HG02870 (cell line): ENCODE data around the gene PCSK6.

Experiments used
- ATAC-seq: cut with Tn5 transposase; IDR thresholded peaks from one replicate; pipeline ENCODE4 v1.9.1; 2021; ENCODE audit warnings: mild to moderate bottlenecking, moderate library complexity; ENCODE audit not compliant: unreplicated experiment

Gene PCSK6

DNA sequence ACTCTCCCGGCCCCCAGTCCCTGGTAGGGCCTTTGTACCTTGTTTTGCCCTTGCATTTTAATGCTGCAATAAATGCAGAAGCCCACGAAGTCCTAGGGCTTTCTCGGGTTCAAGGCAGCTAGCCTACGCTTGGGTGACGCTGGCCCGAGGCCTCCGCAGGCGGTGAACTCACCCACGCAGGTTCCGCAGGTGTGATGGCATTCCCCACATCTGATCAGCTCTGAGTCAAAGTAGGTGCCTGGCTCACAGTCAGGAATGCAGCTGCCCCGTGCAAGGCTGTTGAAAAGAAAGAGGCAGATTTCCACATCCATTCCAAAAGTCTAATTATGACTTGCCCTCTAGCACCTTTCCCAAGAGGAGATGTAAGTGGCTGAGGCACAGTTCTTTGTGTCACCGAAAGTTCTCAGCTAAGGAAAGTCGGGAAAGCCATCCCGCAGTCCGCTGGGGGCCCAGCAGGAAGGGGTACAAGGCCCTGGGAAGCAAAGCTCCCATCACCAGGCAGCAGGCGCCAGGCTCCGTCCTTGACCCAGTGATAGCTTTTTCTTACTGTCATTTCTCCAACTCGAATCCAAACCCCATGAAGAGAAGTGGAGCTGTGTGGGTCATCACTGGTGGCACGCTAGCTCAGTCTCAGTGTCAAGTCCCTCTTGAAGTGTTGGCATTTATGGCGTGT lies 171.2 kb downstream of the PCSK6 start:
- no peak for ATAC-seq

- no peak for ATAC-seq
Observed at GRCh38 chr15:101317336-101317872, 172.1 kb downstream of the PCSK6 start.

DNA sequence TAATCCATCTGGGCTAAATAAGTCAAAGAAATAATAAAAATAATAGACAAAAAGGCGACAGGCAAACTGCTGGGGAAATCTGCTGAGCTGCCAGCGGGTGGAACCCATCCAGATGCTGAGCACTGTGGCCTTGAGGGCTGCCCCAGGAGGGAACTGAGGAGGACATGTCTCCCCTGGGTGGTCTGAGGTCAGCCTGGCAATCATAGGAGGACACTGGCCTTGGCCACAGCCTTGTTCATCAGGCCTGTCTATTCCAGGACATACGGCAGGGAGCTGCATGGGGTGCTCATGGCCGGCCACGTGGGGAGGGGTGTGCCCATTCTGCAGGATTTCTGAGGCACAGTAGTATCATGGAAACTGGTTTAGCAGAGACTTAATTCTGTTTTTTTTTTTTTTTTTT lies 173.0 kb downstream of the PCSK6 start:
- no peak for ATAC-seq

- no peak for ATAC-seq
Observed at GRCh38 chr15:101315736-101316135, 173.8 kb downstream of the PCSK6 start.

- no peak for ATAC-seq
Observed at GRCh38 chr15:101314336-101315125, 175.0 kb downstream of the PCSK6 start.

DNA sequence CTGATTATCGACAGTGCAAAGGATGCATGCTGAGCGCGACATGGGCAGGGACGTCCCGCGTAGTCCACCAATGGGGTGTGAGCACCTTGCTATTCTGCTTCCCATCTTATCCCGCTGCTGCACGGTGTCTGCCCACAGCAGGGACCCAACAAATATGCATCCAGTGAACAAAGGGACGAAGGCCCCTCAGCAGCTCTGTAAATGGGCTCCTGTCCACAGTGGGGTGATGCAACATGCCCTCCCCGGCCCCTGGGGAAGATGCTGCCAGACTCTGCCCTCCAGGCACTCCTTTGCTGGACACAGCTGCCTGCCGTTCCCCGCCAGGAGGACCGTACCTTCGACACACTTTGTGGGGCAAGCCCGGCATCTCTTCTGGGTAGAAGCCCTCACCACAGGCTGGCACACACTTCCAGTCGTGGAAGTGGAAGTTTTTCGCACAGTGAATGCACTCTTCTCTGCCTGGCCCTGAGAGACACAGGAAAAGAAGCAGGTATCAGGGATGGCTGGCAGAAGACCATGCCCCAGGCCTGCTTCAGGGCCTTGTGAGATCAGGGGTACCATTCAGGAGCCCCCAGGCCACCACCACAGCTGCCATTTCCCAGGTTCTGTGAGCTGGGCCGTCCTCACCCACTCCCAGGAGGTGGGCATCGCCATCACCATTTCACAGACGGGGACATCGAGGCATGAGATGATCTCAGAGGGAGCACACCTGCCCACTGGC lies 176.3 kb downstream of the PCSK6 start:
- ATAC-seq = no peak

DNA sequence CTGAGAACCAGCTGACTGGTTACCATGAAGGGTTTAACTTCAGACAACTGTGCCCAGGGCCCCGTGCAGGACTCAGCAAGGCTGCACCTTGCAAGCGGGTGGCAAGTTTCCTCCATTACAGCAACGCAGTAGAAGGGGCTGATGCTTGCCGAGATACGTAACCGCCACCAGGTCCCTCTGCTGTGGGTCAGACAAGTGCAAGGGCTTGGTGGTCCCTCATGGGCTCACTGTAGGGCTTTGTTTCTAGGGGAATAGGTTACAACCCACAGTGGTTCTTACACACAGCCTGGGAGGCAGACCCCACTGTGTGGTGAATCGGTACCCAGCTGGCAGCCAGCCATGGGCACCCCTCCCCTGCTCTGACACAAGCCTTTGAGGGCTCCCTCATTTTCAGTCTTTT lies 179.0 kb downstream of the PCSK6 start:
- no peak for ATAC-seq

DNA sequence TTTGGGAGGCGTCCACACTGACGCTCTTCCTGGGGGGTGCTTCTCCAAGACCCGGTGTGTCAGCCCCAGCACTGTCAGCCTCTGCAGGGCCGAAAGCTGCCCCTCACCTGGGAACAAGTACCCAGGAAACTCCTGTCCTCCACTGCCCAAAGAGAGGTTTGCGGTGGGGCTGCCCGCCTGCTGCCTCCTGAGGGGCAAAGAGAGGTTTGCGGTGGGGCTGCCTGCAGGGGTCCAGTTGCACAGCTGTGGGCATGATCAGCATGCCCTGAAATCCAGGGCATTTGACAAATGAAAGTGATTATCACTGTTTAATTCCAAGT lies 179.4 kb downstream of the PCSK6 start:
- ATAC-seq = no peak

DNA sequence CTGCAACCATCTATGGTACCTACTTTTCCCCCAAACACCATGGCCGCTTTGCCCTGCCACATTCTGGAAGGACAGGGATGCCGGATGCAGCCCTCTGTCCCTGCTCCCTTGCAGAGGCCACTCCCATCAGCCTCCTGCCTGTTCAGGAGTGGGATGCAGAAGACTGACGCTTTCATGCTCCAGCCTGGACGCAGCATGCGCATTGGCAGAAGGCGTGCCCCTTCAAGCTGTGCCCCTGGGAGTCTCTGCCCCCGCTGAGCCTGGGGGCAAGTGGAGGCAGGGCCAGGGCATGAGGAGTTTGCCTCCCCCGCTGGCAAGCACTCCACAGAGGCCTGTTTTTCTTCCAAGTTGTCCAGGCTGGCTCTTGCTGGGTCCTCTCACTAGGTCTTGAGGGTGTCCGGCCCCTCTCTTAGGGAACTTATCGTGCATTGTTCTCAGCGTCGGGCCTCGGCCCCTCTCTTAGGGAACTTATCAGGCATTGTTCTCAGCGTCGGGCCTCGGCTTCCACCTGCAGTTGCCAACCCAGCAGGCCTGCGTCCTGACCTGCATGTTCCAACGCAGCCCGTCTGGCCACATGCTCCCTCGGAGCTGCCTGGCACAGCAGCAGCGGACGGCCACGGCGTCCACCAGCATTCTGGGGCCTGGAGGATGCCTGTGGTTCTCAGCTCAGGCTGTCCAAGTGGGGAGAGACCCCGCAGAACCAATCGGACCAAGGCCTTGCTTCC lies 179.9 kb downstream of the PCSK6 start:
- ATAC-seq = no peak

GRCh38 chr15:101308604-101309435 lies 180.7 kb downstream of the PCSK6 start:
- no peak for ATAC-seq

- ATAC-seq = no peak
Observed at GRCh38 chr15:101307897-101308603, 181.5 kb downstream of the PCSK6 start.

GRCh38 chr15:101307048-101307896 lies 182.2 kb downstream of the PCSK6 start:
- ATAC-seq = no peak

DNA sequence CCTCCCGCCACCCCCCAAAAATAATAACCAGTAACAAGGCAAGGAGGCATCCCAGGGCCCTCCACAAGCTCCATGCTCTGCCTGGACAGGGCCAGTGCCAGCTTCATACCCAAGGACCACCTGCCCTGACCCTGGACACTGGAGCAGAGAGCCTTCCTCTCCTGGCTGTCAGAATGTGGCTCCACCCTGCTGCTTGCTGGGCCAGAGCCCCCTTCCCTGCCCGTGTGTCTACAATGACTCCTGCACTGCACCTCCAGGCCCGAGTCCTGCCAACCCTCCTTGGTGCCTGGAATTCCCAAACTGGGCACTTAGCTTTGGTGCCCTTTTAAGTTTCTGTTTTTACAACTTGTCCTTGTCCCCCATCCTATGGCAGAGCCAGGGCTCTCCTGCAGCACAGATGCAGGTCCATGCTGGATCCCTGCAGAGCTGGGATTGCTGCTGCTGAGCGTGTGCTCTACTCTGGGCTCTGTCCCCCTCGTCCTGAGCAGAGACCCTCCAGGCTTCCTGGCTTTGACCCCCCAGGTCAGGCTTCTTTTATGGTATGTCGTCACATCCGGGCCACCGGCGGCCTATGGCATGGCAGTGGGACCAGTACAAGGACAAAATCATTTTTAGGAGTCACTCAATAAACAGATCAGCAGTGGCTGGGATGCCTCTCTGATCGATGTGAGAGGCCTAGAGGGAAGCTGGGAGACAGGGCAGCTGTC lies 183.0 kb downstream of the PCSK6 start:
- ATAC-seq = no peak

DNA sequence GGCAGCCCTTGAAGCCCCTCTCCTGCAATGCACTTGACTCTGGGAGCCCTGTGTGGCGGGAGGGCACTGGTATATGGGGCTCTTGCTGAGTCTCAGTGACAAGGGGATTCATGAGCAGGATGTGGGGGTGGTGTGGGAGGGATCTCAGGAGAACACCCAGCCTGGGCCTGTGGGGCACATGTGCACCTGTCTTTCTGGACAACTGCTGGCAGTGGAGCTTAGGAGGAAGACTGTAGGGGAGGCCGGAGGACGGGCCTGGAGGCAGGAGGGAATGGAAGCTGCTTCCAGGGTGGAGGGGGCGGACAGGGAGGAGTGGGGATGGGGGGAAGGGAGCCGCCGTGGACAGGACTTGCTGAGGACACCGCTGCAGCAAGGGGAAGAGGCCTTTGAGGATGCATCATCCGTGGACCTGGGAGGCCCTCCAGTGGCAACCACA lies 183.7 kb downstream of the PCSK6 start:
- ATAC-seq = no peak

GRCh38 chr15:101303408-101303807 lies 186.1 kb downstream of the PCSK6 start:
- ATAC-seq = no peak

- ATAC-seq = no peak
Observed at GRCh38 chr15:101296418-101297405, 192.8 kb downstream of the PCSK6 start.
